ENCODE data around the gene ALPG.
"Not testable (repeated sequence)": the region's sequence is repeated elsewhere in the genome, so short reads cannot be mapped to it uniquely, and the experiment has no call there.

- TF ChIP-seq EZH2 (IDR thresholded peaks at IDR 0.05; ENCODE audit: insufficient read depth, poor library complexity, severe bottlenecking); EZH2phosphoT487 (IDR thresholded peaks at IDR 0.05; ENCODE audit: insufficient read depth, low read depth): not testable (repeated sequence)
Measured at GRCh38 chr2:232364806-232365594, 41.6 kb upstream of the ALPG start.

All from GM23248 (cell line).